Left renal pelvis (tissue), 4 donors: ENCODE measurements around the gene ZNF654. TPM values are rescaled to one million over a fixed set of nuclear protein-coding genes. Genes with fewer than 3 reads are reported as not detected.
"Not testable (repeated sequence)": the region's sequence is repeated elsewhere in the genome, so short reads cannot be mapped to it uniquely, and the experiment has no call there.

Experiments
- DNase-seq, 4 donors: peaks; one replicate each; pipeline ENCODE4 v3.0.0-alpha.2; 2013; ENCODE audit warnings: low read depth in 4 of 4, low spot score in 3 of 4
- polyA plus RNA-seq, 4 donors: library from polyadenylated mRNA; unstranded; fragments of 120-200 nt; gene quantifications; one replicate each; pipeline ENCODE4 v1.2.1, GENCODE V29; 2013; ENCODE audit not compliant: insufficient read length in 4 of 4

ZNF654 gene
- 10 to 100 TPM; 20.6 to 25.7 (median 21.0) TPM for polyA plus RNA-seq

- peak; percentile 97 to 99 (median 99) for DNase-seq
Measured at GRCh38 chr3:88058581-88059379, at the start of gene ZNF654, which contains the start of gene CGGBP1. TSS of gene ZNF654 (plus strand) at chr3:88059255. CDS start at chr3:88059320, 65 bp downstream. TSS of gene CGGBP1 (minus strand) at chr3:88059005. CDS start at chr3:88055976, 3,029 bp downstream.

- DNase-seq, result no peak
Measured at GRCh38 chr3:88010810-88011209, 48.2 kb upstream of the ZNF654 start.

- no peak for DNase-seq
Measured at GRCh38 chr3:88013592-88013991, 45.5 kb upstream of the ZNF654 start.

- not testable (repeated sequence) for DNase-seq
Measured at GRCh38 chr3:88015656-88016055, 43.4 kb upstream of the ZNF654 start.

GRCh38 chr3:88019024-88019423, 40.0 kb upstream of the ZNF654 start:
- no peak for DNase-seq

- no peak for DNase-seq
Measured at GRCh38 chr3:88025001-88025552, 34.0 kb upstream of the ZNF654 start.

- no peak for DNase-seq
Measured at GRCh38 chr3:88028876-88029275, 30.2 kb upstream of the ZNF654 start.

GRCh38 chr3:88030210-88030609, 28.8 kb upstream of the ZNF654 start:
- no peak for DNase-seq

GRCh38 chr3:88031642-88032077, 27.4 kb upstream of the ZNF654 start:
- peak in 1 of 4 donors; percentile 9 for DNase-seq

- no peak for DNase-seq
Measured at GRCh38 chr3:88032245-88032644, 26.8 kb upstream of the ZNF654 start.

- no peak for DNase-seq
Measured at GRCh38 chr3:88033079-88033478, 26.0 kb upstream of the ZNF654 start.

GRCh38 chr3:88033808-88034207, 25.2 kb upstream of the ZNF654 start:
- DNase-seq, result no peak

GRCh38 chr3:88034491-88035275, 24.4 kb upstream of the ZNF654 start:
- no peak for DNase-seq

GRCh38 chr3:88036221-88036620, 22.8 kb upstream of the ZNF654 start:
- DNase-seq, result no peak

- DNase-seq, result no peak
Measured at GRCh38 chr3:88038566-88038965, 20.5 kb upstream of the ZNF654 start.

GRCh38 chr3:88040529-88040928, 18.5 kb upstream of the ZNF654 start:
- DNase-seq, result no peak

- no peak for DNase-seq
Measured at GRCh38 chr3:88041005-88041404, 18.1 kb upstream of the ZNF654 start.

- DNase-seq, result no peak
Measured at GRCh38 chr3:88044411-88044810, 14.6 kb upstream of the ZNF654 start.

- DNase-seq, result no peak
Measured at GRCh38 chr3:88046766-88047165, 12.3 kb upstream of the ZNF654 start.

- peak in 3 of 4 donors; percentile 11 to 16 (median 14) for DNase-seq
Measured at GRCh38 chr3:88057630-88058305, 1.3 kb upstream of the ZNF654 start.

GRCh38 chr3:88058306-88058580, 812 bp upstream of the ZNF654 start:
- peak in 1 of 4 donors; percentile 33 for DNase-seq
